GM10266 (cell line): ENCODE measurements around the gene IMMP2L.

Experiments used
- DNase-seq: peaks from one replicate; pipeline ENCODE4 v3.0.0; 2012; ENCODE audit errors: extremely low spot score
- CTCF ChIP-seq: IDR thresholded peaks from 2 replicates; pipeline ENCODE4 v1.5.1; 2012; ENCODE audit warnings: mild to moderate bottlenecking, low read depth; ENCODE audit not compliant: control insufficient read depth, insufficient read depth; ENCODE audit errors: missing control alignments

IMMP2L gene

GRCh38 chr7:111554086-111554485 is 8.2 kb downstream of the IMMP2L start:
- DNase-seq, result no peak
- TF ChIP-seq CTCF, result no peak

GRCh38 chr7:111541067-111541466 is 21.2 kb downstream of the IMMP2L start:
- DNase-seq, result no peak
- no peak for TF ChIP-seq CTCF

- no peak for DNase-seq
These were observed 22.0 kb downstream of the IMMP2L start for GRCh38 chr7:111540199-111540815.

GRCh38 chr7:111537134-111537533 is 25.2 kb downstream of the IMMP2L start:
- no peak for DNase-seq
- no peak for TF ChIP-seq CTCF

More at GRCh38 chr7:111540199-111540815, 22.0 kb downstream of the IMMP2L start:
- TF ChIP-seq CTCF, result no peak

GRCh38 chr7:111535142-111535870 is 27.0 kb downstream of the IMMP2L start:
- DNase-seq, result no peak
- TF ChIP-seq CTCF, result no peak

GRCh38 chr7:111532625-111533024 is 29.7 kb downstream of the IMMP2L start:
- TF ChIP-seq CTCF, result no peak

GRCh38 chr7:111531993-111532392 is 30.3 kb downstream of the IMMP2L start:
- no peak for TF ChIP-seq CTCF
- peak; percentile 3 for DNase-seq

More at GRCh38 chr7:111532625-111533024, 29.7 kb downstream of the IMMP2L start:
- no peak for DNase-seq
